Ecto neural progenitor cell (in vitro differentiated cells): ENCODE measurements around the gene RALB.
"Not testable (repeated sequence)": the region's sequence is repeated elsewhere in the genome, so short reads cannot be mapped to it uniquely, and the experiment has no call there.

Experiments
- DNase-seq: peaks from one replicate; pipeline ENCODE4 v3.0.0-alpha.2; 2018; ENCODE audit warnings: low spot score

Gene RALB

GRCh38 chr2:120224735-120225548 lies 27.7 kb upstream of the RALB start:
- DNase-seq, result no peak

- DNase-seq, result no peak
Measured at GRCh38 chr2:120225549-120226065, 27.0 kb upstream of the RALB start.

GRCh38 chr2:120226316-120226715 lies 26.3 kb upstream of the RALB start:
- no peak for DNase-seq

GRCh38 chr2:120227111-120227991 lies 25.3 kb upstream of the RALB start:
- no peak for DNase-seq

GRCh38 chr2:120228503-120228902 lies 24.1 kb upstream of the RALB start:
- DNase-seq, result no peak

- DNase-seq, result no peak
Measured at GRCh38 chr2:120229341-120229740, 23.3 kb upstream of the RALB start.

GRCh38 chr2:120230515-120231471 lies 21.9 kb upstream of the RALB start:
- DNase-seq, result peak; percentile 33

GRCh38 chr2:120231564-120231973 lies 21.1 kb upstream of the RALB start:
- DNase-seq, result no peak

GRCh38 chr2:120231974-120232635 lies 20.5 kb upstream of the RALB start:
- no peak for DNase-seq

GRCh38 chr2:120233292-120233691 lies 19.4 kb upstream of the RALB start:
- DNase-seq, result no peak

GRCh38 chr2:120235158-120235557 lies 17.5 kb upstream of the RALB start:
- not testable (repeated sequence) for DNase-seq

GRCh38 chr2:120235681-120236080 lies 17.0 kb upstream of the RALB start:
- DNase-seq, result peak; percentile 29

GRCh38 chr2:120236316-120236715 lies 16.3 kb upstream of the RALB start:
- DNase-seq, result peak; percentile 32

GRCh38 chr2:120236791-120237190 lies 15.9 kb upstream of the RALB start:
- DNase-seq, result peak; percentile 42

GRCh38 chr2:120237491-120237902 lies 15.2 kb upstream of the RALB start:
- no peak for DNase-seq

GRCh38 chr2:120238728-120239487 lies 13.7 kb upstream of the RALB start:
- no peak for DNase-seq

GRCh38 chr2:120239488-120240287 lies 13.0 kb upstream of the RALB start:
- DNase-seq, result no peak

- no peak for DNase-seq
Measured at GRCh38 chr2:120240901-120241429, 11.7 kb upstream of the RALB start.

- no peak for DNase-seq
Measured at GRCh38 chr2:120241684-120242083, 11.0 kb upstream of the RALB start.
